RKO (cell line): Measurements from ENCODE around the gene DACH1.
A peak's percentile ranks its signal among the peaks of the same experiment; 100 is the strongest.

Source experiments
- DNase-seq: peaks from one replicate; pipeline ENCODE4 v3.0.0-alpha.2; 2016; ENCODE audit warnings: low spot score

The DACH1 gene

DNA sequence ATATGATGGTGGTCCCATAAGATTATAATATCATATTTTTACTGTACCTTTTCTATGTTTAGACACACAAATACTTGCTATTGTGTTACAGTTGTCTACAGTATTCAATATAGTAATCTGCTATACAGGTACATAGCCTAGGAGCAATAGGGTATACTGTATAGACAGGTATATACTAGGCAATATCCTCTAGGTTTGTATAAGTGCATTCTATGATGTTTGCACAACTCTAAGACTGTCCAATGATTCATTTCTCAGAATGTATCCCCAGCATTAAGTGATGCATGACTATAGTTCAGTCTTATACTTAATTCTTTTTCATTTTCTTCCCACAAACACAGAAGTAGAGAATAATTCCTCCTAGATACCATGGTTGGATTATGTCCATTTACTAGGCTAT is 383.3 kb downstream of the DACH1 start:
- DNase-seq, result no peak

DNA sequence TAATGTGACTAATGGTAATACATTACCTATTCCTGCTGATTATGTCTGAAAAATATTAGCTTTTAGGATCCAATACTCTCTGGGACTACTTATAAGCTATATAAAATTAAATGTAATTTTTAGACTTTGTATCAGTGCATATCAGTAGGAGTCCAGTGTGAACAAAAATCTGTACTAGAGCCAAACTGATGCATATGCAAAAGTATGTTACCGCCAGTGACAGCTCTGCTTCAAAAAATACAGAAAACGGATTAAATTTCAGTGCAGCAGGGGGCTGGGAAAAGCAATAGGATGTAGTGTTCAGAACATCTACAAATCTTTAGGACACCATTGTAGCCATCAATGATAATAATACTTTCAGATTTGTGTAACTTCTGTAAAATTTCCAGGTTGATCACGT is 385.5 kb downstream of the DACH1 start:
- no peak for DNase-seq

DNA sequence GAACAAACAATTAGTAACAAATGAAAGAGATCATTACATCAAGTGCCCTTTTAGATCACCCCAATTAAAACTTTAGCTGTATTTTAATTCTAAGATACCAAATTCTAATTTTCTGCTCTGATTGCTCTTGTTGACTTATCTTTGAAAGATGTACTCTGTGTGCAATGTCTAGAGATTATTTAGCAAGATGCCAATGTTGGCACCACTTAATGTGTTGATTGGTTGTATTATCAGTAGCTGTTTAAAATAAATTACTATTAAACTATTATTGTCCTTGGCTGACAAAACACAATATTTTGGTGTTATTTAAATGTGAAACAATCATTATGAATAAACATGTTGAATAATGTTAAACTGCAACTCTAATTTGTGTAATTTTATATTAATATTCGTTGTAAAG is 386.0 kb downstream of the DACH1 start:
- DNase-seq, result no peak

GRCh38 chr13:71477735-71478134 is 389.3 kb downstream of the DACH1 start:
- DNase-seq, result peak; percentile 31

DNA sequence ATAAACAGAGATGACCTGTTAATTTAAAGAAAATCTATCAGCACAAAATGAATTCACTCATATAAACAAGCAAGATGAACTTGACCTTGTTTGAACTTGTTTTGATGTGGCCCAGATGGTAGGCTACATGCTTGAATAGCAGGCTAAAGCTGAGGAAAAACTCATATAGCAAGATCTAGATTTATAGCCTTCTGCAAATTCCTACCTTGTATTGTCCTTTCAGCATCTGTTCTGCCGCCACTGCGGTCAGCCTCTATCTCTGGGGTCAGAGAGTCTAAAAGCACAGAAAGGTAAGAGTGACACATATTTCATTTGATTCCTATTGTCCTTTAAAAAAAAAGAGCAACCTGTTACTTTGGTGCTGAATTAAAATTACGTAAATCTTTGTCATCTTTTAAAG is 392.1 kb downstream of the DACH1 start:
- no peak for DNase-seq

- DNase-seq, result no peak
Observed at GRCh38 chr13:71469626-71470025, 397.4 kb downstream of the DACH1 start.

DNA sequence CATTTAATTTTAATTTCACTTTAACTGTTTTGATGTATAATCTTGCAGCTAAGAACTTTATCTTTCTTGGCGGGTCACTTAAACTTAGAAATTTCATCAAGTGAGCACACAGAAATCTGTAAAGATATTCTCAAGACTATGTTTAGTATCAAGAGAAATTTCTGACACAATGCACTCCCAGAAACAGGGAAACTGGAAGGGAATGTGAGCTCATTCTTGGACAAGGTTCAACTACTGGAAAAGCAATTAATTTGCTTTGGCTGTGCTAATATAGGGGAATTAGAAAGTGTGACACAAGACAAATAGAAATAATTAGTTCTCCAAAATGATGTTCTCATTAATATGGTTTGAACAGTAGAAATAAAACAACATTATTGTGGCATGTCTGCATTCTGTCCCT is 402.3 kb downstream of the DACH1 start:
- no peak for DNase-seq

- no peak for DNase-seq
Observed at GRCh38 chr13:71461892-71462291, 405.1 kb downstream of the DACH1 start.

DNA sequence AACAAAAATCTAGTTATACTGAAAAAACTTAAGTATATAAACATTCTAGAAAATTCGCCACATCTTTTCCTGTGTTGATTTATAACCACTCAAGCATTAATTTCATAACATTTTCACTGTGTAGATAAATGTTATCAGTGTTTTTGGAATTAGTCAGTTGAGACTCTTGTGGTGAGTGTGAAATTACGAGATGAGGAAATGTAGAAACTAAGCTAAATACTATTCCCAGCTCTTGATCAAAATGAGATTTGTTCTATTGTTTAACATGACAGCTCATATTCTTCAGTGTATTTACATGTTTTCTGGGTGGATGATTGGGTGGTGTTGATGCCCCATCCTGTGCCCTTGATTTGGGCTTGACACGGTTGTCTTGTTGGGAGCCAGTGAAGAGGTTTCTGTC is 406.8 kb downstream of the DACH1 start:
- no peak for DNase-seq

- no peak for DNase-seq
Observed at GRCh38 chr13:71459708-71460107, 407.3 kb downstream of the DACH1 start.

GRCh38 chr13:71457645-71458044 is 409.4 kb downstream of the DACH1 start:
- peak; percentile 51 for DNase-seq

GRCh38 chr13:71456136-71456535 is 410.9 kb downstream of the DACH1 start:
- DNase-seq, result no peak

DNA sequence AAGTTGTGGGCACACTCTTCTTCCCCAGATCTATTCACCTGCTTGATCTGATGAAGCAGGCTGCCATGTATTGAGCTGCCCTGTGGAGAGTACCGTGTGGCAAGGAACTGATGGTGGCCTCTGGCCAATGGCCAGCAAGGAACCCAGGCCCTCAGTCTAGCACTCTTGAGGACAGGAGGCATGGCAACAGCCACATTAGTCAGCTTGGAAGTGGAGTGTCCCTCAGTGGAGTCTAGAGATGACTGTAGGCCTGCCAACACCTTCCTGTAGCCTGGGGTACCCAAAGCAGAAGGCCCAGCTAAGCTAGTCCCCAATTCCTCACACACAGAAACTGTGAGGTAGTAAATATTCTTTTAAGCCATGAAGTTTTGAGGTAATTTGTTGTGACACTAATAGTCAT is 412.5 kb downstream of the DACH1 start:
- no peak for DNase-seq

GRCh38 chr13:71448080-71448630 is 418.8 kb downstream of the DACH1 start:
- DNase-seq, result no peak

DNA sequence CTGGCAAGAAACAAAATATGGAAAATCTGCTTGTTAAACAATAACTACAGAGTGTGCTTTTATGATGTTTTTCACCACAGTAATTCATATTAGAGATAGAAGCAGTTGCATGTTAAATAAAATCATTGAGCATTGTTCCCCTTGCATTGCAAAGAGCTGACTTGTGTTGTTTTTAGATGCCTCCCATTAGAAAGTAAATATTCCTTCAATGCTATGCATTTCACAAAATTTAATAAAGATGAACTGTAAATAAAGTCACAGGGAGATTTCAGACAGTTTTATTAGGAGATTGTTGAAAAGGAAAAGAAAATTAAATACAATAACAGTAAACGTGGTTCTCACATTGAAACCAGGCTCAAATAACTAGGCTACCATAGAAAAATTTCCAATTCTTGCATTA is 429.3 kb downstream of the DACH1 start:
- no peak for DNase-seq

GRCh38 chr13:71430681-71431080 is 436.3 kb downstream of the DACH1 start:
- no peak for DNase-seq

GRCh38 chr13:71417205-71417604 is 449.8 kb downstream of the DACH1 start:
- peak; percentile 3 for DNase-seq

GRCh38 chr13:71412231-71412630 is 454.8 kb downstream of the DACH1 start:
- no peak for DNase-seq

DNA sequence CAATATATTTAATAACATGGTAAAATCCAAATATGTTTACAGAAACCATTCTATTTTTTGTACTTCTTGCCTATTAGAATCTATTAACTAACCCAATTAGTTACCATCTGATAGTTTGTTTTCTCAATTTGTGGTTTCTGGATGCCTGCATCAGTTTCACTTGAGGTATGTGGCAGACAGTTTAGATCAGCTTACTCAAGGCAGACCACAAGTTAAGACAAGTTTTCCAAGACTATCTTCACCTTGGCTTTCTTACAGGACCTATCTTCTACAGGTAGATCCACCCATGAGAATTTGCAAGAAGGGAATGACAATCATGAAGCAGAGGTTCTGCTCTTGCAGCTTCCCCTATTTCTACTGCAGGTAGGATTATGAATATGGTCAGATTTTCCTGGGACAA is 458.6 kb downstream of the DACH1 start:
- no peak for DNase-seq

GRCh38 chr13:71399631-71400215 is 467.3 kb downstream of the DACH1 start:
- DNase-seq, result no peak

DNA sequence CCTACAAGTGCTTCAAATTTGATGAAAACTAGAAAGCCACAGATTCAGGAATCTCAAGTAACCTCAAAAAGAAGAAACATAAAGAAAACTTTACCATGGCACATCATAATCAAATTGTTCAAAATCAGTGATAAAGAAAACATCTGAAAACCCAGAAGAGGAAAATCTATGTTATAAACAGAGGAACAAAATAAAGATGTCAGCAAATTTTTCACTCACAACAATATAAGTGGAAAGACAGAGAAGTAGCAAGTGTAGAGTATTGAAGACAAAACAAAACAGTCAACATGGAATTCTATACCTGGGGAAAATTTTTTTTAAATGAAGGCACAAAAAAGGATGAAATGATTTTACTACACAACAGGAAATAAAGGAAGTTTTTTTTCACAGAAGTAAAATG is 470.9 kb downstream of the DACH1 start:
- DNase-seq, result no peak

- no peak for DNase-seq
Observed at GRCh38 chr13:71395053-71395452, 472.0 kb downstream of the DACH1 start.

GRCh38 chr13:71394176-71394575 is 472.8 kb downstream of the DACH1 start:
- no peak for DNase-seq
